HEK293 (cell line): Measurements from ENCODE around the gene ANKRD6.

Experiments
- BCL11A ChIP-seq: fragments of 450-650 bp; formaldehyde crosslinking; IDR thresholded peaks from 2 replicates; pipeline ENCODE4 v1.5.1; 2016; ENCODE audit warnings: low read depth, missing biosample characterization, missing genetic modification characterization
- HOXC10 ChIP-seq: sonication (generic); formaldehyde crosslinking; IDR thresholded peaks from 2 replicates; pipeline ENCODE4 v1.8.1; 2023; ENCODE audit warnings: mild to moderate bottlenecking, missing genetic modification reagents
- KLF10 ChIP-seq: fragments of 450-650 bp; IDR thresholded peaks from 2 replicates; pipeline ENCODE4 v1.5.1; 2018; ENCODE audit warnings: missing biosample characterization, mild to moderate bottlenecking, missing genetic modification characterization
- MEIS1 ChIP-seq: sonication (generic); formaldehyde crosslinking; IDR thresholded peaks from 2 replicates; pipeline ENCODE4 v1.8.1; 2022; ENCODE audit warnings: missing genetic modification reagents, mild to moderate bottlenecking, borderline replicate concordance
- OVOL3 ChIP-seq: fragments of 450-650 bp; formaldehyde crosslinking; IDR thresholded peaks from 2 replicates; pipeline ENCODE4 v1.5.1; 2016; ENCODE audit warnings: missing biosample characterization, missing genetic modification characterization
- PRDM4 ChIP-seq: fragments of 450-650 bp; formaldehyde crosslinking; IDR thresholded peaks from 2 replicates; pipeline ENCODE4 v1.5.1; 2017; ENCODE audit warnings: missing biosample characterization, missing genetic modification characterization
- SALL2 ChIP-seq: fragments of 450-650 bp; formaldehyde crosslinking; IDR thresholded peaks from 2 replicates; pipeline ENCODE4 v1.5.0; 2017; ENCODE audit warnings: missing biosample characterization, mild to moderate bottlenecking, missing genetic modification characterization, borderline replicate concordance
- TSHZ1 ChIP-seq: fragments of 450-650 bp; formaldehyde crosslinking; IDR thresholded peaks from 2 replicates; pipeline ENCODE4 v1.5.1; 2016; ENCODE audit warnings: missing biosample characterization, missing genetic modification characterization, borderline replicate concordance
- ZBTB48 ChIP-seq: fragments of 450-650 bp; formaldehyde crosslinking; IDR thresholded peaks from 2 replicates; pipeline ENCODE4 v1.5.1; 2016; ENCODE audit warnings: missing biosample characterization, missing genetic modification characterization
- ZFHX2 ChIP-seq: fragments of 450-650 bp; formaldehyde crosslinking; conservative IDR thresholded peaks from 2 replicates; pipeline ENCODE4 v1.5.1; 2016; ENCODE audit warnings: missing biosample characterization, missing genetic modification characterization
- ZNF114 ChIP-seq: fragments of 450-650 bp; formaldehyde crosslinking; IDR thresholded peaks from 2 replicates; pipeline ENCODE4 v1.5.0; 2017; ENCODE audit warnings: missing biosample characterization, missing genetic modification characterization
- ZNF19 ChIP-seq: fragments of 450-650 bp; formaldehyde crosslinking; IDR thresholded peaks from 2 replicates; pipeline ENCODE4; 2016; ENCODE audit warnings: missing biosample characterization, missing genetic modification characterization, low read depth
- ZNF26 ChIP-seq: fragments of 450-650 bp; formaldehyde crosslinking; IDR thresholded peaks from 2 replicates; pipeline ENCODE4 v1.5.1; 2016; ENCODE audit warnings: missing biosample characterization, missing genetic modification characterization
- ZNF391 ChIP-seq: fragments of 450-650 bp; formaldehyde crosslinking; IDR thresholded peaks from 2 replicates; pipeline ENCODE4 v1.5.1; 2016; ENCODE audit warnings: low read depth, missing biosample characterization, missing genetic modification characterization, borderline replicate concordance
- ZNF561 ChIP-seq: fragments of 450-650 bp; IDR thresholded peaks from 2 replicates; pipeline ENCODE4 v1.5.1; 2018; ENCODE audit warnings: missing biosample characterization, missing genetic modification characterization, borderline replicate concordance
- ZNF623 ChIP-seq: fragments of 450-650 bp; formaldehyde crosslinking; IDR thresholded peaks from 2 replicates; pipeline ENCODE4 v1.5.1; 2016; ENCODE audit warnings: missing biosample characterization, missing genetic modification characterization
- ZNF658 ChIP-seq: fragments of 450-650 bp; formaldehyde crosslinking; IDR thresholded peaks from 2 replicates; pipeline ENCODE4; 2016; ENCODE audit warnings: missing biosample characterization, missing genetic modification characterization
- ZNF692 ChIP-seq: fragments of 450-650 bp; formaldehyde crosslinking; IDR thresholded peaks from 2 replicates; pipeline ENCODE4 v1.5.1; 2016; ENCODE audit warnings: missing biosample characterization, missing genetic modification characterization
- ZNF76 ChIP-seq: fragments of 450-650 bp; formaldehyde crosslinking; IDR thresholded peaks from 2 replicates; pipeline ENCODE4; 2016; ENCODE audit warnings: low read depth, missing biosample characterization, missing genetic modification characterization, borderline replicate concordance
- TF ChIP-seq, protein P1 (sequence below): fragments of 450-650 bp; formaldehyde crosslinking; IDR thresholded peaks from 2 replicates; pipeline ENCODE4 v1.5.1; 2016; ENCODE audit warnings: missing biosample characterization, missing genetic modification characterization
- TF ChIP-seq, protein P2 (sequence below): fragments of 450-650 bp; formaldehyde crosslinking; conservative IDR thresholded peaks from 2 replicates; pipeline ENCODE4 v1.5.1; 2016; ENCODE audit warnings: low read depth, missing biosample characterization, missing genetic modification characterization
- TF ChIP-seq, protein P3 (sequence below): fragments of 450-650 bp; IDR thresholded peaks from 2 replicates; pipeline ENCODE4 v1.5.1; 2018; ENCODE audit warnings: missing biosample characterization, mild to moderate bottlenecking, missing genetic modification characterization

Gene ANKRD6

DNA sequence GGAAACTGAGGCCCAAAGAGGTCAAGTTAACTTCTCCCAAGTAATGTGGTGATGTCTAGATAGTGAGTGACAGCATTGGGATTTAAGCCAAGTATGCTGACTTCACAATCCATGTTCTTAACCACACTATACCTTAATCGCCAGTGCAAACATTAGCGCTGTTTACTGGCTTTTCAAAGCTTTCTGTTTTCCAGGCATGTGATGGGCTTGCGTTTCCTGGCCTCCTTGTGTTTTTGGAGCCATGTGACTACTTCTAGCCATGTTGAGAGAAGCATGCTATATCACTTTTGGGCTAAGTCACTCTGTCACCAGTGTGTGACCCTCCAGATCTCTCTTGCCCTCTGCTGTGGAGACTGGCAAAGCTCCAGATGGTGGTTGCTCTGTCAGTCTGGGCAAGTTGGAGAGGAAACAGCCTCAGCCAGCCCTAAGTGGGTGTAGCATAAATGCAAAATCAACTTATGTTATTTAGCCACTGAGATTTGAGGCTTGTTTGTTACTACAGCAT, 76.9 kb downstream of the ANKRD6 start (continued):
- TF ChIP-seq TSHZ1 (tag by site-specific recombination) (no peak; the same call in 1 of the 2 replicates), PRDM4 (tag by site-specific recombination) (no peak), ZBTB48 (no peak), ZNF19 (no peak), SALL2 (no peak), KLF10 (tag by site-specific recombination) (no peak), HOXC10 (CRISPR knock-in tag) (no peak), ZNF26 (no peak), BCL11A (no peak), ZNF623 (no peak), OVOL3 (tag by site-specific recombination) (no peak), ZNF114 (no peak), ZNF561 (tag by site-specific recombination) (no peak), ZNF692 (tag by site-specific recombination) (no peak), ZFHX2 (tag by site-specific recombination) (no peak), ZNF76 (tag by site-specific recombination) (no peak), ZNF658 (no peak), MEIS1 (no peak), ZNF391 (tag by site-specific recombination) (no peak)
- TF ChIP-seq, protein P1, sequence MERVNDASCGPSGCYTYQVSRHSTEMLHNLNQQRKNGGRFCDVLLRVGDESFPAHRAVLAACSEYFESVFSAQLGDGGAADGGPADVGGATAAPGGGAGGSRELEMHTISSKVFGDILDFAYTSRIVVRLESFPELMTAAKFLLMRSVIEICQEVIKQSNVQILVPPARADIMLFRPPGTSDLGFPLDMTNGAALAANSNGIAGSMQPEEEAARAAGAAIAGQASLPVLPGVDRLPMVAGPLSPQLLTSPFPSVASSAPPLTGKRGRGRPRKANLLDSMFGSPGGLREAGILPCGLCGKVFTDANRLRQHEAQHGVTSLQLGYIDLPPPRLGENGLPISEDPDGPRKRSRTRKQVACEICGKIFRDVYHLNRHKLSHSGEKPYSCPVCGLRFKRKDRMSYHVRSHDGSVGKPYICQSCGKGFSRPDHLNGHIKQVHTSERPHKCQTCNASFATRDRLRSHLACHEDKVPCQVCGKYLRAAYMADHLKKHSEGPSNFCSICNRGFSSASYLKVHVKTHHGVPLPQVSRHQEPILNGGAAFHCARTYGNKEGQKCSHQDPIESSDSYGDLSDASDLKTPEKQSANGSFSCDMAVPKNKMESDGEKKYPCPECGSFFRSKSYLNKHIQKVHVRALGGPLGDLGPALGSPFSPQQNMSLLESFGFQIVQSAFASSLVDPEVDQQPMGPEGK (tag by site-specific recombination): 0 out of 2 replicates have a peak, but pooled peaks have one; percentile 10
- TF ChIP-seq, protein P2, sequence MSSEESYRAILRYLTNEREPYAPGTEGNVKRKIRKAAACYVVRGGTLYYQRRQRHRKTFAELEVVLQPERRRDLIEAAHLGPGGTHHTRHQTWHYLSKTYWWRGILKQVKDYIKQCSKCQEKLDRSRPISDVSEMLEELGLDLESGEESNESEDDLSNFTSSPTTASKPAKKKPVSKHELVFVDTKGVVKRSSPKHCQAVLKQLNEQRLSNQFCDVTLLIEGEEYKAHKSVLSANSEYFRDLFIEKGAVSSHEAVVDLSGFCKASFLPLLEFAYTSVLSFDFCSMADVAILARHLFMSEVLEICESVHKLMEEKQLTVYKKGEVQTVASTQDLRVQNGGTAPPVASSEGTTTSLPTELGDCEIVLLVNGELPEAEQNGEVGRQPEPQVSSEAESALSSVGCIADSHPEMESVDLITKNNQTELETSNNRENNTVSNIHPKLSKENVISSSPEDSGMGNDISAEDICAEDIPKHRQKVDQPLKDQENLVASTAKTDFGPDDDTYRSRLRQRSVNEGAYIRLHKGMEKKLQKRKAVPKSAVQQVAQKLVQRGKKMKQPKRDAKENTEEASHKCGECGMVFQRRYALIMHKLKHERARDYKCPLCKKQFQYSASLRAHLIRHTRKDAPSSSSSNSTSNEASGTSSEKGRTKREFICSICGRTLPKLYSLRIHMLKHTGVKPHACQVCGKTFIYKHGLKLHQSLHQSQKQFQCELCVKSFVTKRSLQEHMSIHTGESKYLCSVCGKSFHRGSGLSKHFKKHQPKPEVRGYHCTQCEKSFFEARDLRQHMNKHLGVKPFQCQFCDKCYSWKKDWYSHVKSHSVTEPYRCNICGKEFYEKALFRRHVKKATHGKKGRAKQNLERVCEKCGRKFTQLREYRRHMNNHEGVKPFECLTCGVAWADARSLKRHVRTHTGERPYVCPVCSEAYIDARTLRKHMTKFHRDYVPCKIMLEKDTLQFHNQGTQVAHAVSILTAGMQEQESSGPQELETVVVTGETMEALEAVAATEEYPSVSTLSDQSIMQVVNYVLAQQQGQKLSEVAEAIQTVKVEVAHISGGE (tag by site-specific recombination): no peak
- TF ChIP-seq, protein P3, sequence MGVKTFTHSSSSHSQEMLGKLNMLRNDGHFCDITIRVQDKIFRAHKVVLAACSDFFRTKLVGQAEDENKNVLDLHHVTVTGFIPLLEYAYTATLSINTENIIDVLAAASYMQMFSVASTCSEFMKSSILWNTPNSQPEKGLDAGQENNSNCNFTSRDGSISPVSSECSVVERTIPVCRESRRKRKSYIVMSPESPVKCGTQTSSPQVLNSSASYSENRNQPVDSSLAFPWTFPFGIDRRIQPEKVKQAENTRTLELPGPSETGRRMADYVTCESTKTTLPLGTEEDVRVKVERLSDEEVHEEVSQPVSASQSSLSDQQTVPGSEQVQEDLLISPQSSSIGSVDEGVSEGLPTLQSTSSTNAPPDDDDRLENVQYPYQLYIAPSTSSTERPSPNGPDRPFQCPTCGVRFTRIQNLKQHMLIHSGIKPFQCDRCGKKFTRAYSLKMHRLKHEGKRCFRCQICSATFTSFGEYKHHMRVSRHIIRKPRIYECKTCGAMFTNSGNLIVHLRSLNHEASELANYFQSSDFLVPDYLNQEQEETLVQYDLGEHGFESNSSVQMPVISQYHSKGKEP (tag by site-specific recombination): no peak; the same call in 1 of the 2 replicates
